ENCODE measurements around the gene CAMTA1. TPM values are rescaled to one million over a fixed set of nuclear protein-coding genes. Genes with fewer than 3 reads are reported as not detected.

The CAMTA1 gene
- total RNA-seq, 1 donor from 2014 or later = 77.6 TPM

GRCh38 chr1:7646981-7647901 is 862.0 kb downstream of the CAMTA1 start:
- DNase-seq (ENCODE audit: low read depth) = no peak
- no peak overlapping the region for H3K9ac ChIP-seq (ENCODE audit: low read length)
- no peak for FAIRE-seq

GRCh38 chr1:7648761-7649384 is 863.6 kb downstream of the CAMTA1 start:
- Mint-ChIP-seq H3K36me3 (ENCODE audit: low read depth, unreplicated experiment) (peaks cover 5% of the 10 kb centered on the region), H3K4me3 (ENCODE audit: unreplicated experiment) (no peak overlapping the region), H3K9me3 (ENCODE audit: unreplicated experiment) (peaks cover 4% of the 10 kb centered on the region)

More at GRCh38 chr1:7646981-7647901, 862.0 kb downstream of the CAMTA1 start:
- Histone ChIP-seq H2AFZ (ENCODE audit: low read depth, low read length) (no peak overlapping the region), H3K27me3 (ENCODE audit: insufficient read depth, low read length) (no peaks in the 10 kb centered on the region), H3K79me2 (ENCODE audit: insufficient read depth, low read length) (no peaks in the 10 kb centered on the region), H3K9me3 (ENCODE audit: insufficient read depth, low read depth, low read length) (no peaks in the 10 kb centered on the region), H3K36me3 (ENCODE audit: insufficient read depth, low read length) (no peaks in the 10 kb centered on the region), H3K4me2 (ENCODE audit: low read length) (no peak overlapping the region), H3K27ac (ENCODE audit: low read depth, low read length) (no peak overlapping the region), H3K4me1 (ENCODE audit: insufficient read depth, low read length) (peaks cover 2% of the 10 kb centered on the region), H3K4me3 (ENCODE audit: insufficient read depth, low read depth, low read length) (no peak overlapping the region), H4K20me1 (ENCODE audit: insufficient read depth, low read length) (no peaks in the 10 kb centered on the region)
- H3K36me3 Mint-ChIP-seq (ENCODE audit: low read depth, unreplicated experiment) = peaks cover 5% of the 10 kb centered on the region
- TF ChIP-seq EZH2 (IDR thresholded peaks at IDR 0.05; ENCODE audit: insufficient read depth, low read length) = no peak
- TF ChIP-seq, protein P1, sequence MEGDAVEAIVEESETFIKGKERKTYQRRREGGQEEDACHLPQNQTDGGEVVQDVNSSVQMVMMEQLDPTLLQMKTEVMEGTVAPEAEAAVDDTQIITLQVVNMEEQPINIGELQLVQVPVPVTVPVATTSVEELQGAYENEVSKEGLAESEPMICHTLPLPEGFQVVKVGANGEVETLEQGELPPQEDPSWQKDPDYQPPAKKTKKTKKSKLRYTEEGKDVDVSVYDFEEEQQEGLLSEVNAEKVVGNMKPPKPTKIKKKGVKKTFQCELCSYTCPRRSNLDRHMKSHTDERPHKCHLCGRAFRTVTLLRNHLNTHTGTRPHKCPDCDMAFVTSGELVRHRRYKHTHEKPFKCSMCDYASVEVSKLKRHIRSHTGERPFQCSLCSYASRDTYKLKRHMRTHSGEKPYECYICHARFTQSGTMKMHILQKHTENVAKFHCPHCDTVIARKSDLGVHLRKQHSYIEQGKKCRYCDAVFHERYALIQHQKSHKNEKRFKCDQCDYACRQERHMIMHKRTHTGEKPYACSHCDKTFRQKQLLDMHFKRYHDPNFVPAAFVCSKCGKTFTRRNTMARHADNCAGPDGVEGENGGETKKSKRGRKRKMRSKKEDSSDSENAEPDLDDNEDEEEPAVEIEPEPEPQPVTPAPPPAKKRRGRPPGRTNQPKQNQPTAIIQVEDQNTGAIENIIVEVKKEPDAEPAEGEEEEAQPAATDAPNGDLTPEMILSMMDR (IDR thresholded peaks at IDR 0.05; ENCODE audit: insufficient read depth, low read depth, low read length) = peak; percentile 74
- peaks cover 4% of the 10 kb centered on the region for H3K9me3 Mint-ChIP-seq (ENCODE audit: unreplicated experiment)
- no peaks in the 10 kb centered on the region for H3K4me1 Mint-ChIP-seq (ENCODE audit: low read depth, unreplicated experiment)
- no peak overlapping the region for H3K27ac Mint-ChIP-seq (ENCODE audit: unreplicated experiment)
- H3K27me3 Mint-ChIP-seq (ENCODE audit: low read depth, unreplicated experiment) = peaks cover 21% of the 10 kb centered on the region
- no peak overlapping the region for H3K4me3 Mint-ChIP-seq (ENCODE audit: unreplicated experiment)

More at GRCh38 chr1:7648761-7649384, 863.6 kb downstream of the CAMTA1 start:
- H4K20me1 ChIP-seq (ENCODE audit: insufficient read depth, low read length) = no peaks in the 10 kb centered on the region
- no peaks in the 10 kb centered on the region for H3K9me3 ChIP-seq (ENCODE audit: insufficient read depth, low read depth, low read length)
- no peak overlapping the region for H3K4me2 ChIP-seq (ENCODE audit: low read length)
- H3K27ac ChIP-seq (ENCODE audit: low read depth, low read length) = no peak overlapping the region
- FAIRE-seq (no peak), DNase-seq (ENCODE audit: low read depth) (no peak)
- H3K4me3 ChIP-seq (ENCODE audit: insufficient read depth, low read depth, low read length) = no peak overlapping the region
- H3K4me1 Mint-ChIP-seq (ENCODE audit: low read depth, unreplicated experiment) = no peaks in the 10 kb centered on the region
- TF ChIP-seq, protein P1 (IDR thresholded peaks at IDR 0.05; ENCODE audit: insufficient read depth, low read depth, low read length) = no peak
- TF ChIP-seq EZH2 (IDR thresholded peaks at IDR 0.05; ENCODE audit: insufficient read depth, low read length) = no peak
- H3K4me1 ChIP-seq (ENCODE audit: insufficient read depth, low read length) = peaks cover 2% of the 10 kb centered on the region
- H3K27me3 ChIP-seq (ENCODE audit: insufficient read depth, low read length) = no peaks in the 10 kb centered on the region
- H3K27ac Mint-ChIP-seq (ENCODE audit: unreplicated experiment) = no peak overlapping the region
- no peak overlapping the region for H3K9ac ChIP-seq (ENCODE audit: low read length)
- no peaks in the 10 kb centered on the region for H3K79me2 ChIP-seq (ENCODE audit: insufficient read depth, low read length)
- H2AFZ ChIP-seq (ENCODE audit: low read depth, low read length) = no peak overlapping the region
- H3K36me3 ChIP-seq (ENCODE audit: insufficient read depth, low read length) = no peaks in the 10 kb centered on the region
- peaks cover 21% of the 10 kb centered on the region for H3K27me3 Mint-ChIP-seq (ENCODE audit: low read depth, unreplicated experiment)

Measured in astrocyte (in vitro differentiated cells and primary cell).